HG02571 (cell line): Measurements from ENCODE around the gene MSANTD2.
A peak's percentile ranks its signal among the peaks of the same experiment; 100 is the strongest.
"Not testable (repeated sequence)": the region's sequence is repeated elsewhere in the genome, so short reads cannot be mapped to it uniquely, and the experiment has no call there.

Source experiments
- ATAC-seq: cut with Tn5 transposase; IDR thresholded peaks from one replicate; pipeline ENCODE4 v1.9.1; 2021; ENCODE audit warnings: mild to moderate bottlenecking, moderate library complexity; ENCODE audit not compliant: unreplicated experiment

MSANTD2 gene

GRCh38 chr11:124778281-124778680 is 21.9 kb downstream of the MSANTD2 start:
- no peak for ATAC-seq

- ATAC-seq: no peak
Observed at GRCh38 chr11:124776865-124777645, 23.2 kb downstream of the MSANTD2 start.

GRCh38 chr11:124770959-124771358 is 29.2 kb downstream of the MSANTD2 start:
- not testable (repeated sequence) for ATAC-seq

- no peak for ATAC-seq
Observed at GRCh38 chr11:124769806-124770774, 30.1 kb downstream of the MSANTD2 start.

GRCh38 chr11:124768914-124769313 is 31.3 kb downstream of the MSANTD2 start:
- ATAC-seq: no peak

- no peak for ATAC-seq
Observed at GRCh38 chr11:124766156-124766555, 34.0 kb downstream of the MSANTD2 start.

GRCh38 chr11:124763156-124763947 is 36.9 kb downstream of the MSANTD2 start:
- ATAC-seq: no peak

GRCh38 chr11:124762624-124763155 is 37.5 kb downstream of the MSANTD2 start:
- ATAC-seq: peak; percentile 10

- peak; percentile 48 for ATAC-seq
Observed at GRCh38 chr11:124762105-124762623, 38.0 kb downstream of the MSANTD2 start, which contains the start of gene ESAM. Gene ESAM, minus strand, starts transcription at chr11:124762290. Its CDS starts 136 bp downstream, at chr11:124762154.

GRCh38 chr11:124761301-124762104 is 38.7 kb downstream of the MSANTD2 start:
- no peak for ATAC-seq

- no peak for ATAC-seq
Observed at GRCh38 chr11:124760806-124761205, 39.4 kb downstream of the MSANTD2 start.

- ATAC-seq: no peak
Observed at GRCh38 chr11:124760205-124760652, 40.0 kb downstream of the MSANTD2 start.

- ATAC-seq: no peak
Observed at GRCh38 chr11:124759266-124760204, 40.7 kb downstream of the MSANTD2 start.

- peak; percentile 47 for ATAC-seq
Observed at GRCh38 chr11:124758355-124759265, 41.6 kb downstream of the MSANTD2 start.

- no peak for ATAC-seq
Observed at GRCh38 chr11:124757320-124757719, 42.9 kb downstream of the MSANTD2 start.

GRCh38 chr11:124756753-124757227 is 43.4 kb downstream of the MSANTD2 start:
- no peak for ATAC-seq
